Naive thymus-derived CD4-positive, alpha-beta T cell (primary cell): ENCODE measurements around the gene BPIFB4. TPM values are rescaled to one million over a fixed set of nuclear protein-coding genes. Genes with fewer than 3 reads are reported as not detected.
"Not testable (repeated sequence)": the region's sequence is repeated elsewhere in the genome, so short reads cannot be mapped to it uniquely, and the experiment has no call there.

Experiments
- ATAC-seq: fragments of 150-1000 bp; cut with Tn5 transposase; 2 replicates; pipeline ENCODE4 v1.10.0; 2021; ENCODE audit warnings: mild to moderate bottlenecking, moderate library complexity
- CTCF ChIA-PET: fragments of 350-600 bp; sonication (Branson Sonifier 250); formaldehyde crosslinking; loops from one replicate; lab custom pipeline; 2021; ENCODE audit warnings: antibody characterized with exemption; lab: Charles Lee
- POLR2A ChIA-PET: fragments of 350-600 bp; sonication (Branson Sonifier 250); formaldehyde crosslinking; loops from one replicate; lab custom pipeline; 2021; ENCODE audit warnings: antibody characterized with exemption, inconsistent platforms; lab: Charles Lee
- DNase-seq, 9 donors: peaks; one replicate each; pipeline versions ENCODE4 v3.0.0 to v3.0.0-alpha.2; 2020 to 2022; ENCODE audit warnings: mixed read lengths in 1 of 9
- H3K27ac ChIP-seq: one replicate; pipeline ENCODE4 v1.7.0; 2013; ENCODE audit warnings: mild to moderate bottlenecking, low read depth, low read length, moderate library complexity
- H3K27me3 ChIP-seq, 2 donors: one replicate each; pipeline ENCODE4 v1.7.0; 2013; ENCODE audit warnings: low read length in 2 of 2, mild to moderate bottlenecking in 2 of 2, moderate library complexity in 2 of 2; ENCODE audit not compliant: control insufficient read depth in 2 of 2, insufficient read depth in 2 of 2
- H3K36me3 ChIP-seq, 3 experiments: 1 replicate in 2 of 3; 2 replicates in 1 of 3; pipeline ENCODE4 v1.7.0; 2013; ENCODE audit warnings: low read length in 3 of 3, mild to moderate bottlenecking in 3 of 3, moderate library complexity in 1 of 3; ENCODE audit not compliant: insufficient read depth in 3 of 3, control insufficient read depth in 2 of 3
- H3K4me1 ChIP-seq, 2 donors: one replicate each; pipeline ENCODE4 v1.7.0; 2013; ENCODE audit warnings: low read length in 2 of 2, mild to moderate bottlenecking in 2 of 2, moderate library complexity in 1 of 2; ENCODE audit not compliant: control insufficient read depth in 2 of 2, insufficient read depth in 2 of 2
- H3K4me3 ChIP-seq: 2 replicates; pipeline ENCODE4 v1.7.0; 2013; ENCODE audit warnings: mild to moderate bottlenecking, low read length
- H3K9me3 ChIP-seq, 3 experiments: 1 replicate in 2 of 3; 2 replicates in 1 of 3; pipeline ENCODE4 v1.7.0; 2013; ENCODE audit warnings: low read length in 3 of 3; ENCODE audit not compliant: control insufficient read depth in 2 of 3
- H3K27ac Mint-ChIP-seq, 9 donors: one replicate each; pipeline ENCODE4 v1.8.0; 2020 to 2022; ENCODE audit warnings: mixed read lengths in 9 of 9, mild to moderate bottlenecking in 8 of 9, moderate library complexity in 5 of 9, inconsistent platforms in 2 of 9
- H3K27me3 Mint-ChIP-seq, 5 donors: one replicate each; pipeline ENCODE4 v1.8.0; 2021 to 2022; ENCODE audit warnings: mixed read lengths in 5 of 5, mild to moderate bottlenecking in 1 of 5
- H3K36me3 Mint-ChIP-seq, 5 donors: one replicate each; pipeline ENCODE4 v1.8.0; 2020 to 2022; ENCODE audit warnings: mixed read lengths in 5 of 5, mild to moderate bottlenecking in 3 of 5, inconsistent platforms in 1 of 5
- H3K4me1 Mint-ChIP-seq, 7 donors: one replicate each; pipeline ENCODE4 v1.8.0; 2020 to 2022; ENCODE audit warnings: mixed read lengths in 7 of 7, mild to moderate bottlenecking in 3 of 7, inconsistent platforms in 1 of 7
- H3K4me3 Mint-ChIP-seq, 10 donors: one replicate each; pipeline ENCODE4 v1.8.0; 2020 to 2022; ENCODE audit warnings: mild to moderate bottlenecking in 10 of 10, mixed read lengths in 10 of 10, moderate library complexity in 6 of 10, inconsistent platforms in 2 of 10
- H3K9me3 Mint-ChIP-seq, 11 donors: one replicate each; pipeline ENCODE4 v1.8.0; 2020 to 2022; ENCODE audit warnings: mixed read lengths in 11 of 11, mild to moderate bottlenecking in 4 of 11, inconsistent platforms in 1 of 11, moderate library complexity in 1 of 11
- intact Hi-C, 2 donors: fragments of 100-400 bp; cut with micrococcal nuclease; formaldehyde crosslinking; loops; one replicate each; pipeline ENCODE4 v1.15.1; 2023
- polyA plus RNA-seq, 2 donors: library from polyadenylated mRNA; unstranded; fragments of 300-500 nt; fragmentation: Illumina TruSeq; gene quantifications; one replicate each; pipeline ENCODE4 v1.2.3, GENCODE V29; 2021
- total RNA-seq, 6 experiments: library from RNA in 5 of 6; stranded (reverse) in 5 of 6; gene quantifications; 1 replicate in 5 of 6; 2 replicates in 1 of 6; pipeline ENCODE4 v1.2.3 and lab custom pipeline; 2021 to 2026

The BPIFB4 gene
- total and polyA plus RNA-seq, 7 experiments from 2014 or later: not detected

- ChIA-PET CTCF (interaction anchor here (0.6 kb wide), 1 partner anchor 200 kb away, joined by 3 read pairs; no protein-coding TSS in a partner anchor), POLR2A (interaction anchor here (0.6 kb wide), 1 partner anchor 174 kb away, joined by 3 read pairs; no protein-coding TSS in a partner anchor)
- H3K36me3 ChIP-seq: no peaks in the 10 kb centered on the region
- H3K9me3 ChIP-seq: no peaks in the 10 kb centered on the region
- Mint-ChIP-seq H3K4me1 (peaks cover 0 to 16% (median 5%) of the 10 kb centered on the region in 7 donors), H3K36me3 (peaks cover 0 to 26% (median 5%) of the 10 kb centered on the region in 5 donors), H3K9me3 (peaks cover 0 to 23% (median 9%) of the 10 kb centered on the region in 11 donors), H3K4me3 (no peak overlapping the region), H3K27ac (peak overlapping the region in 1 of 9 donors; percentile 33), H3K27me3 (peaks cover 0 to 15% (median 0%) of the 10 kb centered on the region in 5 donors)
- H3K4me1 ChIP-seq: no peaks in the 10 kb centered on the region
- DNase-seq (no peak), ATAC-seq (no peak)
- no peak overlapping the region for H3K4me3 ChIP-seq
- no peaks in the 10 kb centered on the region for H3K27me3 ChIP-seq
- intact Hi-C loops: no loop called here
- no peak overlapping the region for H3K27ac ChIP-seq
Measured at GRCh38 chr20:33119725-33120720, 40.6 kb downstream of the BPIFB4 start.

DNA sequence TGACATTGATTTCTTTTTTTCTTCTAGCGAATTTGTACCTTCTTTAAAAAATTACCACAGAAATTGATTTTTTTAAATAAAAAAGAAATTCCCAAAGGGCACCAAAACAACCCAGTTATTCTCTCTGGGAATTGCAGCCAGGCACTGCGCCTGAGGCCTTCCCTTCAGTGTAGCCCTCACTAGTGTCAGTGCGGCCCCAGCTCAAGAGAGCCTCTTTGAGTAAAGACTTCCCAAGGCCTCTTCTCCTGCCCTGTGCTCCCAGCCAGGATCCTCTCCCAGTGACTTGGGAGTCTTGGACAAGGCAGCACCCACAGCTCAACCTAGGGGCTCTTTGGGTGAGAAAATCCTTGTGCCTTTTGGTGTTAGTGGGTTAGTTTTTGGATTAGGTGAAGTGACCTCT is 41.5 kb downstream of the BPIFB4 start:
- H3K27me3 Mint-ChIP-seq: peaks cover 0 to 20% (median 0%) of the 10 kb centered on the region in 5 donors
- no peaks in the 10 kb centered on the region for H3K9me3 ChIP-seq
- peaks cover 0 to 16% (median 5%) of the 10 kb centered on the region in 7 donors for H3K4me1 Mint-ChIP-seq
- no peaks in the 10 kb centered on the region for H3K36me3 ChIP-seq
- intact Hi-C loops: no loop called here
- ATAC-seq (no peak), DNase-seq (no peak)
- no peak overlapping the region for H3K27ac Mint-ChIP-seq
- CTCF ChIA-PET: no interaction called here
- peaks cover 0 to 26% (median 5%) of the 10 kb centered on the region in 5 donors for H3K36me3 Mint-ChIP-seq
- no peak overlapping the region for H3K4me3 Mint-ChIP-seq
- POLR2A ChIA-PET: no interaction called here
- no peak overlapping the region for H3K27ac ChIP-seq
- no peak overlapping the region for H3K4me3 ChIP-seq
- H3K4me1 ChIP-seq: no peaks in the 10 kb centered on the region
- peaks cover 0 to 23% (median 9%) of the 10 kb centered on the region in 11 donors for H3K9me3 Mint-ChIP-seq
- H3K27me3 ChIP-seq: no peaks in the 10 kb centered on the region

- H3K4me3 Mint-ChIP-seq, intact Hi-C loops, ATAC-seq, H3K27ac Mint-ChIP-seq, DNase-seq, H3K4me3 ChIP-seq, H3K27me3 ChIP-seq, H3K36me3 ChIP-seq, CTCF ChIA-PET, H3K9me3 ChIP-seq, POLR2A ChIA-PET, H3K4me1 ChIP-seq, H3K27ac ChIP-seq: not testable (repeated sequence)
- H3K36me3 Mint-ChIP-seq: peaks cover 0 to 23% (median 5%) of the 10 kb centered on the region in 5 donors
- H3K4me1 Mint-ChIP-seq: peaks cover 0 to 16% (median 5%) of the 10 kb centered on the region in 7 donors
- peaks cover 0 to 20% (median 0%) of the 10 kb centered on the region in 5 donors for H3K27me3 Mint-ChIP-seq
- peaks cover 0 to 23% (median 7%) of the 10 kb centered on the region in 11 donors for H3K9me3 Mint-ChIP-seq
Measured at GRCh38 chr20:33122297-33122696, 42.9 kb downstream of the BPIFB4 start.

DNA sequence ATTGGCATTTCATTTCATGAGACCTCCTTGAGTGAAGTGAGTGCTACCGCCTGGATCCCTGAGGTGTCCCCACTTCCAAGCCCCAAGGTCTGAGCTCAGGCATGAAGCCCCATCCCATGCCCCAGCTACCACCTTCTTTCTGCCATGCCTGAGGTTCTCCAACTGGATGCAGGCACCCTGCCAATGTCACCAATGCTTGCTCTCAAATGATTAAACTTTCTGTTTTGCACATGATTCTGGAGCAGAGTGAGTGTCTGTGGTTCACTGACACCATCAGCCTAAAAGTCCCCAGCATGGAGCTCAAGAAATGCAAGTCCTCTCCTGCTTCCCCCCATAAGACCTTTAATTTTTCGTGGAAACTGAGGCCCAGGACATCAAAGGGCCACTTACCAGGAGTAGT is 44.8 kb downstream of the BPIFB4 start:
- intact Hi-C loops: no loop called here
- H3K27me3 ChIP-seq: no peaks in the 10 kb centered on the region
- H3K9me3 ChIP-seq: no peaks in the 10 kb centered on the region
- Mint-ChIP-seq H3K9me3 (peaks cover 0 to 23% (median 7%) of the 10 kb centered on the region in 11 donors), H3K4me3 (no peak overlapping the region), H3K27ac (no peak overlapping the region), H3K27me3 (peaks cover 0 to 14% (median 0%) of the 10 kb centered on the region in 5 donors), H3K36me3 (peaks cover 0 to 23% (median 5%) of the 10 kb centered on the region in 5 donors), H3K4me1 (peaks cover 0 to 14% (median 5%) of the 10 kb centered on the region in 7 donors)
- H3K36me3 ChIP-seq: no peaks in the 10 kb centered on the region
- no peak for ATAC-seq
- no peak overlapping the region for H3K27ac ChIP-seq
- H3K4me1 ChIP-seq: no peaks in the 10 kb centered on the region
- ChIA-PET CTCF (interaction anchor here (1.5 kb wide), 1 partner anchor 222 kb away, joined by 4 read pairs; no protein-coding TSS in a partner anchor), POLR2A (no interaction called here)
- H3K4me3 ChIP-seq: no peak overlapping the region
- DNase-seq: no peak

GRCh38 chr20:33124994-33125393 is 45.6 kb downstream of the BPIFB4 start:
- no peak overlapping the region for H3K27ac Mint-ChIP-seq
- CTCF ChIA-PET: interaction anchor here (1.5 kb wide), 1 partner anchor 223 kb away, joined by 4 read pairs; no protein-coding TSS in a partner anchor

DNA sequence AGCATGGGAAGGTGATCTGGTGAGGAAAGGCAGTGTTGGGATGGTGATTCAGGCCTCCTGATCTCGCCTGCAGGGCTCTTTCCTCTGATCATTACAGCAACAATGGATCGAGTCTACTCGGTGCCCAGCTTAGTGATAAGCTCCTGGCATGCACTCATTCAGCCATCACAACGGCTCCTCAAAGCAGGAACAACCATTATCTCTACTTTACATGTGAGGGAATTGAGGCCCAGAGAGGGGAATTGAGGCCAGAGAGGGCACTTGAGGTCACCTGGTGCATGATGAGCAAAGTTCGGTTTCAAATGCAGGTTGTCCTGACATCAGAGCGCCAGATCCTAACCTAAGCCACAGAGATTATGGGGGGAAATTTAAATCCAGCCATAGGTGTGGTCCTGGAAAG is 46.5 kb downstream of the BPIFB4 start:
- Histone ChIP-seq H3K4me1 (no peaks in the 10 kb centered on the region), H3K27ac (no peak overlapping the region), H3K4me3 (no peak overlapping the region), H3K9me3 (no peaks in the 10 kb centered on the region), H3K36me3 (no peaks in the 10 kb centered on the region), H3K27me3 (no peaks in the 10 kb centered on the region)
- Mint-ChIP-seq H3K27me3 (peaks cover 0 to 14% (median 0%) of the 10 kb centered on the region in 5 donors), H3K27ac (no peak overlapping the region), H3K4me3 (no peak overlapping the region), H3K9me3 (peaks cover 0 to 15% (median 1%) of the 10 kb centered on the region in 11 donors), H3K4me1 (peaks cover 0 to 2% (median 0%) of the 10 kb centered on the region in 7 donors), H3K36me3 (peaks cover 0 to 15% (median 0%) of the 10 kb centered on the region in 5 donors)
- ChIA-PET POLR2A (no interaction called here), CTCF (no interaction called here)
- DNase-seq (no peak), ATAC-seq (no peak)
- intact Hi-C loops: no loop called here

More at GRCh38 chr20:33124994-33125393, 45.6 kb downstream of the BPIFB4 start:
- no peak overlapping the region for H3K4me3 ChIP-seq
- Mint-ChIP-seq H3K4me3 (no peak overlapping the region), H3K27me3 (peaks cover 0 to 14% (median 0%) of the 10 kb centered on the region in 5 donors), H3K36me3 (peaks cover 0 to 19% (median 5%) of the 10 kb centered on the region in 5 donors), H3K4me1 (peaks cover 0 to 8% (median 5%) of the 10 kb centered on the region in 7 donors), H3K9me3 (peaks cover 0 to 20% (median 6%) of the 10 kb centered on the region in 11 donors)
- ATAC-seq: no peak
- POLR2A ChIA-PET: no interaction called here
- intact Hi-C loops: no loop called here
- H3K27me3 ChIP-seq: no peaks in the 10 kb centered on the region
- no peaks in the 10 kb centered on the region for H3K4me1 ChIP-seq
- DNase-seq: no peak
- H3K36me3 ChIP-seq: no peaks in the 10 kb centered on the region
- no peak overlapping the region for H3K27ac ChIP-seq
- H3K9me3 ChIP-seq: no peaks in the 10 kb centered on the region
